Gastrocnemius medialis (tissue), 4 donors: ENCODE results near the gene COL20A1. TPM values are rescaled to one million over a fixed set of nuclear protein-coding genes. Genes with fewer than 3 reads are reported as not detected.

ENCODE experiments used
- ATAC-seq, 2 donors: fragments of 150-250 bp; one replicate each; pipeline ENCODE4 v1.9.1; 2016
- DNase-seq, 2 donors: peaks; one replicate each; pipeline ENCODE4 v3.0.0-alpha.2; 2019
- H3K27ac ChIP-seq, 4 donors: fragments of 200-600 bp; sonication (generic); 1 replicate in 1 of 4; 2 replicates in 3 of 4; pipeline ENCODE4 v1.5.1; 2016 to 2018; ENCODE audit warnings: mild to moderate bottlenecking in 2 of 4, moderate library complexity in 1 of 4
- H3K27me3 ChIP-seq, 3 donors: fragments of 200-600 bp; sonication (generic) in 2 of 3; 1 replicate in 1 of 3; 2 replicates in 2 of 3; pipeline versions ENCODE4 v1.5.1 to v1.6.0; 2016 to 2019; ENCODE audit warnings: mild to moderate bottlenecking in 1 of 3, moderate library complexity in 1 of 3
- H3K36me3 ChIP-seq, 2 donors: fragments of 200-600 bp; sonication (generic) in 1 of 2; one replicate each; pipeline ENCODE4 v1.5.1; 2017 to 2018
- H3K4me1 ChIP-seq, 2 donors: fragments of 200-600 bp; sonication (generic) in 1 of 2; one replicate each; pipeline ENCODE4 v1.5.1; 2016 to 2017; ENCODE audit warnings: mild to moderate bottlenecking in 2 of 2
- H3K4me3 ChIP-seq, 4 donors: fragments of 200-600 bp; sonication (generic) in 3 of 4; 1 replicate in 1 of 4; 2 replicates in 3 of 4; pipeline ENCODE4 v1.5.1; 2016 to 2019; ENCODE audit warnings: mild to moderate bottlenecking in 2 of 4
- H3K9me3 ChIP-seq, 3 donors: fragments of 200-600 bp; sonication (generic) in 2 of 3; 1 replicate in 1 of 3; 2 replicates in 2 of 3; pipeline ENCODE4 v1.5.1; 2016 to 2019
- CTCF ChIP-seq, 5 experiments: fragments of 450-650 bp in 3 of 5; fragments of 200-600 bp in 2 of 5; sonication (generic) in 2 of 5; IDR thresholded peaks in 4 of 5; conservative IDR thresholded peaks in 1 of 5; 1 replicate in 4 of 5; 2 replicates in 1 of 5; pipeline ENCODE4 v1.5.1; 2016 to 2019; ENCODE audit warnings: antibody characterized with exemption in 5 of 5, mild to moderate bottlenecking in 3 of 5, moderate library complexity in 3 of 5
- POLR2A ChIP-seq, 2 donors: fragments of 450-650 bp; IDR thresholded peaks; one replicate each; pipeline ENCODE4 v1.6.1; 2017; ENCODE audit warnings: antibody characterized with exemption in 2 of 2, mild to moderate bottlenecking in 2 of 2, moderate library complexity in 2 of 2
- in situ Hi-C, 4 donors: fragments of 200-750 bp; cut with MboI; loops; one replicate each; pipeline versions ENCODE4 v1.15.0 to v1.8.0; 2017; ENCODE audit warnings: low sequenced_read_pairs in 4 of 4
- intact Hi-C: fragments of 100-400 bp; cut with DNase I; formaldehyde crosslinking; loops from one replicate; pipeline ENCODE4 v1.15.1; 2023; ENCODE audit warnings: low total_unique reads
- total RNA-seq, 4 donors: library from RNA; depleted of rRNA; stranded (reverse); fragments of >200 nt; gene quantifications; one replicate each; pipeline versions ENCODE4 v1.1.0 to v1.2.3, GENCODE V29; 2016

Gene COL20A1
- total RNA-seq, 4 donors from 2014 or later: 0.23 TPM; not detected in 3

- no peak overlapping the region for H3K4me3 ChIP-seq
- H3K27me3 ChIP-seq: peaks cover 15 to 22% (median 19%) of the 10 kb centered on the region in 3 donors
- in situ Hi-C loops: no loop called here
- intact Hi-C loops: no loop called here
- TF ChIP-seq POLR2A (IDR thresholded peaks at IDR 0.05) (no peak), CTCF (IDR thresholded peaks at IDR 0.05 in 4 of 5, conservative IDR thresholded peaks at IDR 0.05 in 1 of 5) (no peak)
- H3K9me3 ChIP-seq: no peaks in the 10 kb centered on the region
- H3K36me3 ChIP-seq: no peaks in the 10 kb centered on the region
- ATAC-seq (no peak), DNase-seq (no peak)
- no peak overlapping the region for H3K27ac ChIP-seq
- no peaks in the 10 kb centered on the region for H3K4me1 ChIP-seq
Observed at GRCh38 chr20:63312690-63313348, 19.8 kb downstream of the COL20A1 start.

GRCh38 chr20:63313349-63314014 lies 20.5 kb downstream of the COL20A1 start:
- no peaks in the 10 kb centered on the region for H3K36me3 ChIP-seq
- no peaks in the 10 kb centered on the region for H3K9me3 ChIP-seq
- no peak for DNase-seq
- ATAC-seq: no peak
- intact Hi-C loops (no loop called here), in situ Hi-C loops (no loop called here)
- H3K4me3 ChIP-seq: no peak overlapping the region
- H3K27me3 ChIP-seq: peaks cover 8 to 15% (median 12%) of the 10 kb centered on the region in 3 donors
- TF ChIP-seq CTCF (IDR thresholded peaks at IDR 0.05 in 4 of 5, conservative IDR thresholded peaks at IDR 0.05 in 1 of 5): no peak
- no peak for TF ChIP-seq POLR2A (IDR thresholded peaks at IDR 0.05)
- H3K27ac ChIP-seq: no peak overlapping the region
- no peaks in the 10 kb centered on the region for H3K4me1 ChIP-seq

- TF ChIP-seq POLR2A (IDR thresholded peaks at IDR 0.05): no peak
- no peak for TF ChIP-seq CTCF (IDR thresholded peaks at IDR 0.05 in 4 of 5, conservative IDR thresholded peaks at IDR 0.05 in 1 of 5)
- DNase-seq (no peak), ATAC-seq (no peak)
- no peaks in the 10 kb centered on the region for H3K36me3 ChIP-seq
- in situ Hi-C loops: no loop called here
- H3K9me3 ChIP-seq: no peaks in the 10 kb centered on the region
- H3K4me1 ChIP-seq: no peaks in the 10 kb centered on the region
- H3K27me3 ChIP-seq: peaks cover 3 to 9% (median 7%) of the 10 kb centered on the region in 3 donors
- no peak overlapping the region for H3K27ac ChIP-seq
- no peak overlapping the region for H3K4me3 ChIP-seq
- intact Hi-C loops: no loop called here
Observed at GRCh38 chr20:63314015-63314471, 21.1 kb downstream of the COL20A1 start.

GRCh38 chr20:63314566-63315239 lies 21.7 kb downstream of the COL20A1 start:
- ATAC-seq: no peak
- H3K4me3 ChIP-seq: no peak overlapping the region
- no peak for DNase-seq
- intact Hi-C loops (no loop called here), in situ Hi-C loops (no loop called here)
- H3K4me1 ChIP-seq: no peaks in the 10 kb centered on the region
- no peaks in the 10 kb centered on the region for H3K36me3 ChIP-seq
- no peaks in the 10 kb centered on the region for H3K9me3 ChIP-seq
- peaks cover 0 to 3% (median 2%) of the 10 kb centered on the region in 3 donors for H3K27me3 ChIP-seq
- H3K27ac ChIP-seq: no peak overlapping the region
- TF ChIP-seq CTCF (IDR thresholded peaks at IDR 0.05 in 4 of 5, conservative IDR thresholded peaks at IDR 0.05 in 1 of 5): no peak
- no peak for TF ChIP-seq POLR2A (IDR thresholded peaks at IDR 0.05)
